Caco-2 (cell line): ENCODE measurements around the gene AMPD3. TPM values are rescaled to one million over a fixed set of nuclear protein-coding genes. Genes with fewer than 3 reads are reported as not detected.

ENCODE experiments used
- BruUV-seq: library from RNA; stranded (reverse); fragments of 400-500 nt; replicated peaks from 2 replicates; lab custom pipeline; 2021; lab: Mats Ljungman, UMichigan
- CTCF ChIA-PET: fragments of 300-600 bp; sonication (Branson Sonifier 250); formaldehyde crosslinking; loops from one replicate; lab custom pipeline; 2022; ENCODE audit warnings: antibody characterized with exemption; lab: Charles Lee
- POLR2A ChIA-PET: fragments of 300-600 bp; sonication (Branson Sonifier 250); formaldehyde crosslinking; loops from one replicate; lab custom pipeline; 2022; ENCODE audit warnings: antibody characterized with exemption; lab: Charles Lee
- DNase-seq, 2 experiments: peaks; one replicate each; pipeline versions ENCODE4 v3.0.0 to v3.0.0-alpha.2; 2020 to 2022
- H3K27me3 ChIP-seq: replicated peaks from 2 replicates; pipeline ENCODE4 v1.6.0; 2011; ENCODE audit warnings: low read length; ENCODE audit not compliant: control insufficient read depth, insufficient read depth
- H3K36me3 ChIP-seq: 2 replicates; pipeline ENCODE4 v1.5.1; 2011; ENCODE audit warnings: low read length; ENCODE audit not compliant: control insufficient read depth, insufficient read depth
- H3K4me1 ChIP-seq: fragments of 250-450 bp; sonication (Bioruptor Pico); 2 replicates; pipeline ENCODE4 v1.5.1; 2020; ENCODE audit warnings: mild to moderate bottlenecking
- H3K4me3 ChIP-seq: 2 replicates; pipeline ENCODE4 v1.5.1; 2011; ENCODE audit warnings: low read depth, mild to moderate bottlenecking, control low read depth, low read length
- H3K9me3 ChIP-seq: fragments of 250-450 bp; sonication (Bioruptor Pico); 2 replicates; pipeline ENCODE4 v1.5.1; 2020; ENCODE audit warnings: mild to moderate bottlenecking, moderate library complexity
- H3K27ac Mint-ChIP-seq: one replicate; pipeline ENCODE4 v1.8.0; 2022; ENCODE audit warnings: mixed read lengths; ENCODE audit not compliant: unreplicated experiment
- H3K27me3 Mint-ChIP-seq: one replicate; pipeline ENCODE4 v1.8.0; 2022; ENCODE audit warnings: mixed read lengths; ENCODE audit not compliant: insufficient read depth, unreplicated experiment
- H3K36me3 Mint-ChIP-seq: one replicate; pipeline ENCODE4 v1.8.0; 2022; ENCODE audit warnings: mild to moderate bottlenecking, mixed read lengths; ENCODE audit not compliant: insufficient read depth, unreplicated experiment
- H3K4me1 Mint-ChIP-seq: one replicate; pipeline ENCODE4 v1.8.0; 2022; ENCODE audit warnings: low read depth, mixed read lengths; ENCODE audit not compliant: unreplicated experiment
- H3K4me3 Mint-ChIP-seq: one replicate; pipeline ENCODE4 v1.8.0; 2022; ENCODE audit warnings: mild to moderate bottlenecking, moderate library complexity, mixed read lengths; ENCODE audit not compliant: unreplicated experiment
- H3K9me3 Mint-ChIP-seq: one replicate; pipeline ENCODE4 v1.8.0; 2022; ENCODE audit warnings: mixed read lengths; ENCODE audit not compliant: unreplicated experiment
- CTCF ChIP-seq, 2 experiments: fragments of 200-600 bp in 1 of 2; IDR thresholded peaks; 1 replicate in 1 of 2; 2 replicates in 1 of 2; pipeline versions ENCODE4 v1.5.1 to v1.8.0; 2011 to 2022; ENCODE audit warnings: antibody characterized with exemption in 1 of 2, control low read depth in 1 of 2, inconsistent platforms in 1 of 2, low read depth in 1 of 2, low read length in 1 of 2, mild to moderate bottlenecking in 1 of 2, moderate library complexity in 1 of 2; ENCODE audit not compliant: insufficient read depth in 1 of 2, severe bottlenecking in 1 of 2, unreplicated experiment in 1 of 2
- intact Hi-C: fragments of 100-400 bp; cut with micrococcal nuclease; formaldehyde crosslinking; loops from one replicate; pipeline ENCODE4 v1.10.0; 2022; ENCODE audit not compliant: unreplicated experiment
- total RNA-seq: library from RNA; stranded (reverse); gene quantifications from 2 replicates; pipeline ENCODE4 v1.2.3, GENCODE V29; 2022

AMPD3 gene
- total RNA-seq, 1 experiment from 2014 or later, result 13.4 TPM

DNA sequence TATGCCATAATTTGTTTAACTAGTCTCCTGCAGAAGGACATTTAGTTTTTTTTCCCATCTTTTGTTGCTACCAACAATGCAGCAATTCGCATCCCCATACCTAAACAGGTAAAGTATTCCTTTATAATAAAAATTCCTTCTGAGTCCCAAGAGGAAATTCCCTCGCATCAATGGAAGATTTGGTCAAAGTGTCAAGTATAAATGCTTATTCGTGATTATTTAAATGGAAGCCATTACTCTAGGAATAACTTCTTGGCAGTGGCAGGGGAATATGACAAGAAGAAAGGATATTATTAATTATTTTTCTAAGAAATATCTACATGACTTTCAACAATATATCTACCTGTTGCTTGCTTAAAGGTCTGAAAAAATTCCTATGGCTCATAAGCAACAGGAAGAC is 60.4 kb downstream of the AMPD3 start:
- Mint-ChIP-seq H3K27me3 (no peaks in the 10 kb centered on the region), H3K27ac (no peak overlapping the region), H3K4me3 (no peak overlapping the region), H3K36me3 (no peaks in the 10 kb centered on the region), H3K4me1 (no peaks in the 10 kb centered on the region), H3K9me3 (no peaks in the 10 kb centered on the region)
- CTCF ChIA-PET, result no interaction called here
- no peak for DNase-seq
- POLR2A ChIA-PET, result no interaction called here
- H3K4me1 ChIP-seq, result no peaks in the 10 kb centered on the region
- no peaks in the 10 kb centered on the region for H3K27me3 ChIP-seq
- no peaks in the 10 kb centered on the region for H3K9me3 ChIP-seq
- no peaks in the 10 kb centered on the region for H3K36me3 ChIP-seq
- no peak overlapping the region for H3K4me3 ChIP-seq
- BruUV-seq, result no TSS peak
- intact Hi-C loops, result no loop called here
- no peak for TF ChIP-seq CTCF (IDR thresholded peaks at IDR 0.05; ENCODE audit: insufficient read depth in 1 of 2, low read depth in 1 of 2, low read length in 1 of 2, severe bottlenecking in 1 of 2, unreplicated experiment in 1 of 2)

- no TSS peak for BruUV-seq
- Mint-ChIP-seq H3K27ac (no peak overlapping the region), H3K9me3 (no peaks in the 10 kb centered on the region), H3K27me3 (no peaks in the 10 kb centered on the region), H3K4me3 (no peak overlapping the region), H3K36me3 (peaks cover 10% of the 10 kb centered on the region), H3K4me1 (no peaks in the 10 kb centered on the region)
- H3K9me3 ChIP-seq, result no peaks in the 10 kb centered on the region
- CTCF ChIA-PET, result no interaction called here
- H3K36me3 ChIP-seq, result no peaks in the 10 kb centered on the region
- DNase-seq, result no peak
- no peaks in the 10 kb centered on the region for H3K4me1 ChIP-seq
- no peak for TF ChIP-seq CTCF (IDR thresholded peaks at IDR 0.05; ENCODE audit: insufficient read depth in 1 of 2, low read depth in 1 of 2, low read length in 1 of 2, severe bottlenecking in 1 of 2, unreplicated experiment in 1 of 2)
- no peaks in the 10 kb centered on the region for H3K27me3 ChIP-seq
- no peak overlapping the region for H3K4me3 ChIP-seq
- intact Hi-C loops, result no loop called here
- POLR2A ChIA-PET, result interaction anchor here (0.6 kb wide), 1 partner anchor 413 kb away, joined by 4 read pairs; no protein-coding TSS in a partner anchor
Observed at GRCh38 chr11:10518123-10518522, 63.1 kb downstream of the AMPD3 start.

DNA sequence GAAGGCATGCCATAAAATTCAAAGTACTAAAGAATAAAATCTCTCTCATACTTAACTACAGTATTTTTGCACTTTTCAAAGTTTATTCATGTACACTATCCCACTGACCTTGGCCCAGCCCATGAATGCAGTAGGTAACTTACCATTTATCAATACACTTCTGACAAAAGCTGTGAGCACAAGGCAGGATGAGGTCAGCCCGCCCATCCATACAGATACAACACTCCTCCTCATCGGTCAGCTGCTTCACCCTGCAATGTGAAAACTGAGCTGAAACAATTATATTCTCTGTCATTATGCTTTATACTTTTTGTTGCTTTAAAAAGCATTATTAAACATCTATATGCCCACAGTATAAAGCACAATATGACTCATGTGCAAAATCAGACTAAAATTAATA is 63.8 kb downstream of the AMPD3 start:
- H3K27ac Mint-ChIP-seq, result no peak overlapping the region
- CTCF ChIA-PET, result no interaction called here
- Histone ChIP-seq H3K36me3 (no peaks in the 10 kb centered on the region), H3K4me3 (no peak overlapping the region), H3K9me3 (no peaks in the 10 kb centered on the region), H3K4me1 (no peaks in the 10 kb centered on the region), H3K27me3 (no peaks in the 10 kb centered on the region)
- H3K9me3 Mint-ChIP-seq, result no peaks in the 10 kb centered on the region
- no peaks in the 10 kb centered on the region for H3K4me1 Mint-ChIP-seq
- POLR2A ChIA-PET, result no interaction called here
- no TSS peak for BruUV-seq
- no peak overlapping the region for H3K4me3 Mint-ChIP-seq
- TF ChIP-seq CTCF (IDR thresholded peaks at IDR 0.05; ENCODE audit: insufficient read depth in 1 of 2, low read depth in 1 of 2, low read length in 1 of 2, severe bottlenecking in 1 of 2, unreplicated experiment in 1 of 2), result no peak
- no peak for DNase-seq
- intact Hi-C loops, result no loop called here
- no peaks in the 10 kb centered on the region for H3K27me3 Mint-ChIP-seq
- H3K36me3 Mint-ChIP-seq, result peaks cover 10% of the 10 kb centered on the region
